Peyer's patch (tissue), 4 donors: ENCODE data around the gene CNOT1.

Experiments used
- POLR2A ChIP-seq, 2 donors: fragments of 450-650 bp; IDR thresholded peaks; one replicate each; pipeline ENCODE4 v1.5.1; 2017; ENCODE audit warnings: antibody characterized with exemption in 2 of 2, mild to moderate bottlenecking in 2 of 2, moderate library complexity in 2 of 2
- TF ChIP-seq, protein P1 (sequence below), 6 experiments: fragments of 450-650 bp in 4 of 6; fragments of 200-600 bp in 2 of 6; sonication (generic) in 1 of 6; IDR thresholded peaks; one replicate each; pipeline ENCODE4 v1.5.1; 2017 to 2019; ENCODE audit warnings: antibody characterized with exemption in 6 of 6, mild to moderate bottlenecking in 3 of 6, moderate library complexity in 1 of 6

- TF ChIP-seq, protein P1, sequence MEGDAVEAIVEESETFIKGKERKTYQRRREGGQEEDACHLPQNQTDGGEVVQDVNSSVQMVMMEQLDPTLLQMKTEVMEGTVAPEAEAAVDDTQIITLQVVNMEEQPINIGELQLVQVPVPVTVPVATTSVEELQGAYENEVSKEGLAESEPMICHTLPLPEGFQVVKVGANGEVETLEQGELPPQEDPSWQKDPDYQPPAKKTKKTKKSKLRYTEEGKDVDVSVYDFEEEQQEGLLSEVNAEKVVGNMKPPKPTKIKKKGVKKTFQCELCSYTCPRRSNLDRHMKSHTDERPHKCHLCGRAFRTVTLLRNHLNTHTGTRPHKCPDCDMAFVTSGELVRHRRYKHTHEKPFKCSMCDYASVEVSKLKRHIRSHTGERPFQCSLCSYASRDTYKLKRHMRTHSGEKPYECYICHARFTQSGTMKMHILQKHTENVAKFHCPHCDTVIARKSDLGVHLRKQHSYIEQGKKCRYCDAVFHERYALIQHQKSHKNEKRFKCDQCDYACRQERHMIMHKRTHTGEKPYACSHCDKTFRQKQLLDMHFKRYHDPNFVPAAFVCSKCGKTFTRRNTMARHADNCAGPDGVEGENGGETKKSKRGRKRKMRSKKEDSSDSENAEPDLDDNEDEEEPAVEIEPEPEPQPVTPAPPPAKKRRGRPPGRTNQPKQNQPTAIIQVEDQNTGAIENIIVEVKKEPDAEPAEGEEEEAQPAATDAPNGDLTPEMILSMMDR (IDR thresholded peaks at IDR 0.05), result no peak
- TF ChIP-seq POLR2A (IDR thresholded peaks at IDR 0.05), result no peak
Measured at GRCh38 chr16:58493756-58494431, 135.7 kb downstream of the CNOT1 start.
